Tibial artery (tissue), 4 donors: Measurements from ENCODE around the gene ZNF550.

Source experiments
- DNase-seq, 2 donors: peaks; one replicate each; pipeline ENCODE4 v3.0.0-alpha.2; 2019
- H3K27ac ChIP-seq, 2 donors: fragments of 200-600 bp; sonication (generic) in 1 of 2; 1 replicate in 1 of 2; 2 replicates in 1 of 2; pipeline ENCODE4 v1.5.1; 2018 to 2019; ENCODE audit warnings: mild to moderate bottlenecking in 1 of 2
- H3K27me3 ChIP-seq, 2 donors: fragments of 200-600 bp; sonication (generic) in 1 of 2; one replicate each; pipeline versions ENCODE4 v1.5.1 to v1.6.0; 2016 to 2019
- H3K36me3 ChIP-seq, 3 donors: fragments of 200-600 bp; sonication (generic) in 2 of 3; one replicate each; pipeline ENCODE4 v1.5.1; 2016 to 2019; ENCODE audit warnings: mild to moderate bottlenecking in 2 of 3
- H3K4me1 ChIP-seq, 4 donors: fragments of 200-600 bp; sonication (generic) in 2 of 4; 1 replicate in 3 of 4; 2 replicates in 1 of 4; pipeline ENCODE4 v1.5.1; 2016 to 2019
- H3K4me3 ChIP-seq, 2 donors: fragments of 200-600 bp; sonication (generic) in 1 of 2; 1 replicate in 1 of 2; 2 replicates in 1 of 2; pipeline ENCODE4 v1.5.1; 2018 to 2019; ENCODE audit warnings: mild to moderate bottlenecking in 2 of 2
- H3K9me3 ChIP-seq, 3 donors: fragments of 200-600 bp; sonication (generic) in 1 of 3; one replicate each; pipeline ENCODE4 v1.5.1; 2016 to 2019
- intact Hi-C: fragments of 100-400 bp; cut with DNase I; formaldehyde crosslinking; loops from one replicate; pipeline ENCODE4 v1.15.0; 2023; ENCODE audit warnings: low total_unique reads
- TF ChIP-seq, protein P1 (sequence below), 2 experiments: fragments of 200-600 bp in 1 of 2; fragments of 450-650 bp in 1 of 2; IDR thresholded peaks; one replicate each; pipeline ENCODE4 v1.5.1; 2017 to 2019; ENCODE audit warnings: antibody characterized with exemption in 2 of 2, mild to moderate bottlenecking in 1 of 2, moderate library complexity in 1 of 2

Gene ZNF550

DNA sequence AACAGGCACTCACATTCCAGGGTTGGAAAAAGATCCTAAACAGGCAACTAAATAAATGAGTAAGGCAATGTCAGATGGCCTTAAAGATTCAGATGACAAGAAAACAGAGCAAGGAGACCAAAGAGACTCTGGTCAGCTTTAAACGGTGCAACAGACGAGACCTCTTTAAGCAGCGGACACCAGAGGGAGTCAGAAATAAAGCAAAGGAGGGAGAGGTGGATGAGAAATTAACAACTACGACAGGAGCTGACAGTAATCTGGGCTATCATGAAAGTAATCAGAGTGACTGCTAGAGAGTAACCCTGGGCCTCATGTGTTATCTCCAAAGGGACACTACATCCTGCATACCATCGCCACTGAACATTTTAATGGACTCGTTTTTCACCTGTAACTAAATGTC is 1.1 kb downstream of the ZNF550 start:
- no peak for DNase-seq
- no peaks in the 10 kb centered on the region for H3K27me3 ChIP-seq
- intact Hi-C loops, result no loop called here
- TF ChIP-seq, protein P1, sequence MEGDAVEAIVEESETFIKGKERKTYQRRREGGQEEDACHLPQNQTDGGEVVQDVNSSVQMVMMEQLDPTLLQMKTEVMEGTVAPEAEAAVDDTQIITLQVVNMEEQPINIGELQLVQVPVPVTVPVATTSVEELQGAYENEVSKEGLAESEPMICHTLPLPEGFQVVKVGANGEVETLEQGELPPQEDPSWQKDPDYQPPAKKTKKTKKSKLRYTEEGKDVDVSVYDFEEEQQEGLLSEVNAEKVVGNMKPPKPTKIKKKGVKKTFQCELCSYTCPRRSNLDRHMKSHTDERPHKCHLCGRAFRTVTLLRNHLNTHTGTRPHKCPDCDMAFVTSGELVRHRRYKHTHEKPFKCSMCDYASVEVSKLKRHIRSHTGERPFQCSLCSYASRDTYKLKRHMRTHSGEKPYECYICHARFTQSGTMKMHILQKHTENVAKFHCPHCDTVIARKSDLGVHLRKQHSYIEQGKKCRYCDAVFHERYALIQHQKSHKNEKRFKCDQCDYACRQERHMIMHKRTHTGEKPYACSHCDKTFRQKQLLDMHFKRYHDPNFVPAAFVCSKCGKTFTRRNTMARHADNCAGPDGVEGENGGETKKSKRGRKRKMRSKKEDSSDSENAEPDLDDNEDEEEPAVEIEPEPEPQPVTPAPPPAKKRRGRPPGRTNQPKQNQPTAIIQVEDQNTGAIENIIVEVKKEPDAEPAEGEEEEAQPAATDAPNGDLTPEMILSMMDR (IDR thresholded peaks at IDR 0.05), result no peak
- H3K27ac ChIP-seq, result no peak overlapping the region
- H3K4me3 ChIP-seq, result peak overlapping the region; percentile 78 to 84
- peaks cover 0 to 23% (median 19%) of the 10 kb centered on the region in 4 donors for H3K4me1 ChIP-seq
- peaks cover 0 to 68% (median 34%) of the 10 kb centered on the region in 3 donors for H3K9me3 ChIP-seq
- H3K36me3 ChIP-seq, result peaks cover 35 to 37% (median 36%) of the 10 kb centered on the region in 3 donors

DNA sequence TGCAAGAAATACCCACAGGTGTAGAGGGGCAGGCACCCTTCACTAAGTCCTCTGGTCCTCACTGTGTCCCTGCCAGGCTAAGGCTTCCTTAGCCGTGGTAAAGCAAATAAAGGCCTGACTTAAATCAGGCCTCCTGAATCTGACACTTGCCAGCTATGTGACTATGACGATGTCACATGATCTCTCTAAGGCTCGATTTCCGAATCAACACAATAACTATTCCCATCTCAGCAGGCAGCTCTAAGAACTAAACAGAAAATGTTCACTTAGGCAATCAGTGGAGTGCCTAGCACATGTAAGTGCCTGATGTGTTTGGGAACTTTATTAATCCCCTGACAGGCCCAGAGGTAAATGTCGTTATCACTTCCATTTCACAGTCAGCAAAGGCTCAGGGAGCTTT is 2.0 kb downstream of the ZNF550 start:
- H3K4me1 ChIP-seq, result peaks cover 0 to 23% (median 19%) of the 10 kb centered on the region in 4 donors
- intact Hi-C loops, result no loop called here
- no peaks in the 10 kb centered on the region for H3K27me3 ChIP-seq
- no peak overlapping the region for H3K4me3 ChIP-seq
- H3K27ac ChIP-seq, result no peak overlapping the region
- TF ChIP-seq, protein P1 (IDR thresholded peaks at IDR 0.05), result no peak
- peaks cover 43 to 46% (median 44%) of the 10 kb centered on the region in 3 donors for H3K36me3 ChIP-seq
- no peak for DNase-seq
- peaks cover 2 to 68% (median 43%) of the 10 kb centered on the region in 3 donors for H3K9me3 ChIP-seq

DNA sequence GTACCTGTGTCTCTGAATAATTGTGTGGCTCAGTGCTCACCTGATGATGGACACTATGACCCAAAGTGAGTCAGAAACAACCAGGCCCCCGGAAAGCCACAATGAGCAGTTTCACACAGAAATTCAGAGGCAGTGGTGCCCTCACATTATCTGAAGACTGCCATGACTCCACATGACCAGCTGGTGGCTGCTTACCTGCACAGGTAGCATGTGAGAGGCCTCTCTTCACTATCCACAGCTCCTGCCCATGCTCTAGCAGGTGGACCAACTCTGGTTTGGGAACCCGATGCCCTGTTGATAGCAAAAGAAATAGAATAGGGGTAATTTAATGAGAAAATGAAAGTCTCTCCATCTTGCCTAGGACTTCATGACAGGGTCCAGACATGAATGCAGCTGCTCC is 7.2 kb downstream of the ZNF550 start:
- H3K9me3 ChIP-seq, result peaks cover 17 to 99% (median 94%) of the 10 kb centered on the region in 3 donors
- no peak for DNase-seq
- no peaks in the 10 kb centered on the region for H3K4me1 ChIP-seq
- intact Hi-C loops, result no loop called here
- peaks cover 95 to 98% (median 97%) of the 10 kb centered on the region in 3 donors for H3K36me3 ChIP-seq
- TF ChIP-seq, protein P1 (IDR thresholded peaks at IDR 0.05), result no peak
- H3K27ac ChIP-seq, result no peak overlapping the region
- H3K4me3 ChIP-seq, result no peak overlapping the region
- no peaks in the 10 kb centered on the region for H3K27me3 ChIP-seq

- H3K27me3 ChIP-seq, result no peaks in the 10 kb centered on the region
- H3K4me3 ChIP-seq, result no peak overlapping the region
- peaks cover 46 to 100% (median 99%) of the 10 kb centered on the region in 3 donors for H3K9me3 ChIP-seq
- TF ChIP-seq, protein P1 (IDR thresholded peaks at IDR 0.05), result no peak
- peaks cover 99 to 100% (median 100%) of the 10 kb centered on the region in 3 donors for H3K36me3 ChIP-seq
- no peaks in the 10 kb centered on the region for H3K4me1 ChIP-seq
- no peak for DNase-seq
- intact Hi-C loops, result no loop called here
- H3K27ac ChIP-seq, result no peak overlapping the region
These were observed 13.2 kb downstream of the ZNF550 start for GRCh38 chr19:57546513-57546912.

DNA sequence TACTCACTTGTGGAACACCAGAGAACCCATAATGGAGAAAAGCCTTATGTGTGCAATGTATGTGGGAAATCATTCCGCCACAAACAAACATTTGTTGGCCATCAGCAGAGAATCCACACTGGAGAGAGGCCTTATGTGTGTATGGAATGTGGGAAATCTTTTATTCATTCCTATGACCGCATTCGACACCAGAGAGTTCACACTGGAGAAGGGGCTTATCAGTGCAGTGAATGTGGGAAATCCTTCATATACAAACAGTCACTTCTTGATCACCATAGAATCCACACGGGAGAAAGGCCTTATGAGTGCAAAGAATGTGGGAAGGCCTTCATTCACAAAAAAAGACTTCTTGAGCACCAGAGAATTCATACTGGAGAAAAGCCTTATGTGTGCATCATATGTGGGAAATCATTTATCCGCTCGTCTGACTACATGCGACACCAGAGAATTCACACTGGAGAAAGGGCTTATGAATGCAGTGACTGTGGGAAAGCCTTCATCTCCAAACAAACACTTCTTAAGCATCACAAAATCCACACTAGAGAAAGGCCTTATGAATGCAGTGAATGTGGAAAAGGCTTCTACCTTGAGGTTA is 21.6 kb downstream of the ZNF550 start:
- Histone ChIP-seq H3K4me1 (no peaks in the 10 kb centered on the region), H3K36me3 (peaks cover 99 to 100% (median 100%) of the 10 kb centered on the region in 3 donors), H3K27me3 (no peaks in the 10 kb centered on the region), H3K9me3 (peaks cover 70 to 100% (median 100%) of the 10 kb centered on the region in 3 donors), H3K4me3 (no peak overlapping the region), H3K27ac (no peak overlapping the region)
- no peak for DNase-seq
- intact Hi-C loops, result no loop called here
- TF ChIP-seq, protein P1 (IDR thresholded peaks at IDR 0.05), result no peak
